Measurements from ENCODE around the gene NELL1.

- no peak for TF ChIP-seq CTCF (IDR thresholded peaks at IDR 0.05)
- no peak for TF ChIP-seq POLR2A (IDR thresholded peaks at IDR 0.05)
Measured at GRCh38 chr11:21537980-21538379, 868.6 kb downstream of the NELL1 start.
